Measurements from ENCODE around the gene P2RY12.
"Not testable (repeated sequence)": the region's sequence is repeated elsewhere in the genome, so short reads cannot be mapped to it uniquely, and the experiment has no call there.

Gene P2RY12

GRCh38 chr3:151392191-151392590 lies 7.6 kb upstream of the P2RY12 start:
- DNase-seq = not testable (repeated sequence)

DNA sequence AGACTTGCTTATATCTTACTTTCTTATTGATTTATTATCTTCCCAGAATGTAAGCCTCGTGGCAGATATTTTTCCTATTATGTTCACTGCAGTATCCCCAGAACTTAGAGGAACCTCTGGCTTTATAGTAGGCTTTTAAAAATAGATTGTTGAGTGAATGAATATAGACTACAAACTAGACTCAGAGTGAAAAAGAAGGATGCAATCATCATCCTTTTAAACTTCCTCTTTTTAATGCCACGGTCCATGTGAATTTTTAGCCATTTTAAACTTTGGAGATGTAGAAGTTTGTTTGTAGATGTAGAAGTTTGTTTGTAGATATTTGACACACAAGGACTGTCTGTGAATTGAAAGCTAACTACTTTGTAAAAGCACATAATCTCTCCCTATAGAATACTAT lies 7.2 kb upstream of the P2RY12 start:
- no peak for DNase-seq

DNA sequence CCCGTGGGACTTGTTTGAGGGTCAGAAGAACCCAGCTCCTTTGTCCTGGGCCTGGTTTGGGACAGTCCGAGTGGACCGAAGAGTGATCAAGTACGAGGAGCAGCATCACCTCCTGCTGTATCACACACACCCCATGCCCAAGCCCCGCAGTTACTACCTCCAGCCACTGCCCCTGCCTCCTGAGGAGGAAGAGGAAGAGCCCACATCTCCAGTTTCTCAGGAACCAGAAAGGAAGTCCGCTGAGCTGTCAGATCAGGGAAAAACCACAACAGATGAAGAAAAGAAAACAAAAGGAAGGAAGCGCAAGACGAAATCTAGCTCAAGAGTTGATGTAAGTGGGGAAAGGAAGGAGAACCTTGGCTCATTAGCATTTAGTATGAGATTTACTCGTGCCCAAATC lies 3.3 kb upstream of the P2RY12 start:
- no peak for DNase-seq

GRCh38 chr3:151387432-151387831 lies 2.9 kb upstream of the P2RY12 start:
- no peak for DNase-seq

- DNase-seq = no peak
These were observed 1.5 kb upstream of the P2RY12 start for GRCh38 chr3:151386056-151386455.

DNA sequence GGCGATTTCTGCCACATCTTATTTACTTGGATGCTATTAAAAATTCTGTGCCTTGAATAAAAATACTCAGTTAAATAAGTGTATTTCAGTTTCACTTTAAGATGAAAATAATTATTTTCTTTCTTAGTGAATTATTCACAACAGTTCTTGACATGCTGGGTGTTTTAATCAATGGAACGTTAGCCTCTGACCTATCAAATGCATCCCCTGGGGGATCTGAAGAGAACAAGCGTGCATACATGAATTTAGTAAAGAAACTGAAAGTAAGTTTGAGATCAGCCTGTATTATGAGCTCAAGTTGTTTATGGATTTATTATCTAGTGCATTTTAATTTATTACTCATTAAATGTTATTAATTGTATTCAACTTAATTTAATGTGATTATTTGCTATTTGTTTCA lies 597 bp downstream of the P2RY12 start:
- DNase-seq = no peak

- no peak for DNase-seq
These were observed 1.4 kb downstream of the P2RY12 start for GRCh38 chr3:151383111-151383510.

DNA sequence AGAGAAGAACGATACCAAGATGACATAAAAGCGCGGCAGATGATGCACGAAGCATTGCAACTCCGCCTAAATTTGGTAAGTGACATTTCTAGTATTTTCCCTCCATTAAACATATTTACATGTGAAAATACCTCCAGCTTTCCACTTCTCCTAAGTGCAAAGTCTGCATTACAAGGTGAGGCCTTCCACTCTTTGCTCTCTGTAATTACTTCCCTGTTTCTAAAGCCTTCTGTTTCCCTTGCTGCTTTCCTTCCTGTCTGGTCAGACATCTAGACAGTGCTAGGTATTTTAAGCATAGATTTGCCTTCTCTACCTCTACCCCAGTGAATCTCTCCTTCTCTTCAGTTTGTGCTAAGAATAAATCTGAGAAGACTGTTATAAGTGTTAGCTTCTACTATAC lies 1.9 kb downstream of the P2RY12 start:
- DNase-seq = no peak

GRCh38 chr3:151379083-151379734 lies 5.3 kb downstream of the P2RY12 start:
- DNase-seq = no peak

GRCh38 chr3:151377768-151378385 lies 6.7 kb downstream of the P2RY12 start:
- DNase-seq = no peak

DNA sequence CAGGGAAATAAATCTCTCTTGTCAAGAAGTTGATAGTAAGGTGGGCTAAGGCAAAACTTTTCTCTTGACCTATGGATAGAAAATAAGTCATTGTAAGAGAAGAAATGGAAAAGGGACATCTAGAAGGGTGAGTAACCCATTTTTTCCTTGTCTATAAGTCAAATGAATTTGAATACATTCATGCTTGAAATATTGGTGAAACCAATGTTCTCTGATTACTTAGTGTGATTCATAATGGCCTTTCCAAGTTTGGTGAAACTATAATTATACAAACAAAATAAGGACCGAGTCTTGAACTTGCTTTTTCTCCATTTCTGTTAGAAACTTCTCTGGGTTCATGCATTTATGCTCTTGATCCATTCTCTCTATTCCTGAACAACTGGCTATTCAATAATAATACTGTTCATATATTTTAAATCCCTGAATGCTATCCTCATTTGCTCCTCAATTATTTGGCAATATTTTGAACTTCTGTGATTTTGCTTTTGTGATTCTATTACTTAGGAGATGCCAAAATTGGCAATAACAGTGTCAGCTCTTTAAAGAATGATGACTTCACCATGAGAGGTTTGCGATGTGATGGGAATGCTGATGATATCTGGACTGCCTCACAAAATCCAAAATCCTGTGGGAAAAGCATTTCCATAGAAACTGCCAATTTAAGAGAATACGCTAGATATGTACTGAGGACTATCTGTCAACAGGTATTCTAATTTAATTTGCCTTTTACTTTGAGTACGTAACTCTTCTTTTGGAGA lies 12.3 kb downstream of the P2RY12 start:
- DNase-seq = no peak

DNA sequence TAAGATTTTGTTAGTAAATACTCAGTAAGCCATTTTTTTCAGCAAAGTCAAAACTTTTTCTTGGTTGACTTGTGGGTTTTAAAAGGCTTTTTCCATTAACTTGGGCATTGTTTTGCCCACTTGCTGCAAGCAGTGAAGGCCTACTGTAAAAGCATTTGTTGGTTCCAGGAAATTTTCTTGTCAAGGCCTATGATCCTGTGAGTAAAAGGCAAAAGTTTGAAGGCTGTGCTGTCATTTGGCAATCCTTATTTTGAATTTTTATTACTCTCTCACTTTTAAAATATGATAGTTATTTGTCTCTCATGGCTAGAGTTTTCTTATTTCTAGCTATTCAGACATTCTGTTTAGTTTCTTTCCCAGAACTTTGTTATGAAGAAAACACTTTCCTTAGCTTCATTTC lies 13.0 kb downstream of the P2RY12 start:
- no peak for DNase-seq

DNA sequence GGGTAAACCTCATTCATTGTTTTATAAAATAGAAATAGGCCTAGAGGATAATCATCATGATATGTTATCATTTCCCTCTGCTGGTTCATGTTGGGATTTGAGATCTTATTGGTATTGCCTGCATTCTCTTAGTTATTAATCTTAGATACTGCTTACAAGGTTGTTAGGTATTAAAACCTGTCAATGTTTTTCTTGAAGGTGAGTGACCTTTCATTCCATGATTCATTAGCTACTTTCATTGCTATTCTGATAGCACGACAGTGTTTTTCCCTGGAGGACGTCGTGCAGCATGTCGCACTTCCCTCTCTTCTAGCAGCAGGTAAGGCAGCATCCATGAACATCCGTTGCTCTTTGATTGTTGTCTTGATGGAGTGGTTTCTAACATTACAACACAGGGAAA lies 17.1 kb downstream of the P2RY12 start:
- DNase-seq = no peak

GRCh38 chr3:151366993-151367392 lies 17.6 kb downstream of the P2RY12 start:
- DNase-seq = no peak

- no peak for DNase-seq
These were observed 21.8 kb downstream of the P2RY12 start for GRCh38 chr3:151362751-151363174.

DNA sequence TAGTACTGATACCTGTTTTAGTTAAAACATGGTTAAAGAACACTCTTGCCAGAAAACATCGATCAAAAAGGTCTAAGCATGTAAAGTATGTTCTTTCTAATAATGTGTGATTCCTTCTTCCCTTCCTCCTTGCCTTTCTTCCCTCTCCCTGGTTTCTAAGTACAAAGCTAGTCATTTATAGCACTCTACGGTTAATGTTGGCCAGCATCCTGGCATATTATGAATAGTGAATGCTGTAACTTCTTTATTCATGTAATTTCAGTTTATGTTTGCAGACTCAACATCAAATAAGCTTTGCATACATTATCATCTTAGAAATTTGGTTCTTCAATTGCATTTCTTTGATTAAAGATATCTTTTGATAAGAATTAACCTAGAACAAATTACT lies 27.1 kb downstream of the P2RY12 start:
- no peak for DNase-seq

- DNase-seq = no peak
These were observed 27.6 kb downstream of the P2RY12 start for GRCh38 chr3:151356794-151357462.

DNA sequence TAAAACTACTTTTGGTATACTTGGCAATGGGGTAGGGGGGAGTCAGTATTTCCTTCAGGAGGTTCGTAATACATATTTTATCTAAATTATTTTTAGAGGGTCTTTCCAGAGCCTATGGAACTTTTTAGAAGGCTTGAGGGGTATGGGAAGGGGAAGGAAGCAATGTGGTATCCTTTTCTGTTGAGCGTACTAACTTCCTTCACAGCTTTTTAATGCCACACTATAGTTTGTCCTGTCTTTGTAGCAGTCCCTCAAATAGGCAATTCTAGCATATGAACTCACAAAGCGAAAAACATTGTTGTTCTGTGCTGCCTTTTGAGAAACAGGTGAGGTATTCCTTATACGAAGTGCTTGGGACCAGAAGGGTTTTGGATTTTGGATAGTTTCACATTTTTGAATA lies 32.9 kb downstream of the P2RY12 start:
- no peak for DNase-seq

DNA sequence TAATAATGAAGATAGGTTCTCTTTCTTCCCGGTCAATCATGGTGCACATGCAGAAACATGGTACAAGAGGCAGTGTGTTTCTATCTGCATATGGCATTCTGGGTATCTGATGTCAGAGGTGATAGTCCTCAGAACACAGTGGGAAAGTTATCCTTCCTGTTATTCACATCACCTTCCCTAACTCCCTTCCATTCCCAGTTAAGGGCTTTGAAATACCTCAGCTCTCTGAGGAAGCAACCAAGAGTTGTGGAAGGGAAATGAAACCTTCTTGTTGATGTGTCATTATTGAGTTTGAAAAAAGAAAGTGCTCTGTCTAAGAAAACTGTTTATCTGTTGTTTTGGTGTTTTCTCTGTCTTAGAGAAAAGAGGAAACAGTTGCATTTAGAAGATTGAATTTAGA lies 33.3 kb downstream of the P2RY12 start:
- no peak for DNase-seq

DNA sequence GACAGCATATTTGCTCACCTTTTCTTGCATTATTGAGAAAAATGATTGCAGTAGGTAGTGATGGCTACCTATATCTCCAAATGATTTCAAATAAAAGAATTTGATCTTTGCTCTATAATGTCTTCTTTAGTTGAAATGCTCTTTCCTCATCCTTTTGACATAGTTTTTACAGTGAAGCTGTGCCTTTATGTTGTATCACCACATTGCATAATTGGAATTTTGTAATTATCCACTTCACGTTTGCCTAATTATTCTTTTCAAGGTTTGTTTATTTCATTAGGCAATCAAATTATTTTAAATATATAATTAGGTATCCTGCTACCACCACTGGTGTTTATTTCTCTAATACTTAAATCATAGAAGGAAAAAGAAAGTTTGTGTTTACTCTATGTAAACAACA lies 33.9 kb downstream of the P2RY12 start:
- no peak for DNase-seq

GRCh38 chr3:151347432-151347831 lies 37.1 kb downstream of the P2RY12 start:
- peak in 1 of 2 donors; percentile 45 for DNase-seq

- no peak for DNase-seq
These were observed 38.3 kb downstream of the P2RY12 start for GRCh38 chr3:151346292-151346691.

GRCh38 chr3:151345859-151346258 lies 38.7 kb downstream of the P2RY12 start:
- DNase-seq = no peak

DNA sequence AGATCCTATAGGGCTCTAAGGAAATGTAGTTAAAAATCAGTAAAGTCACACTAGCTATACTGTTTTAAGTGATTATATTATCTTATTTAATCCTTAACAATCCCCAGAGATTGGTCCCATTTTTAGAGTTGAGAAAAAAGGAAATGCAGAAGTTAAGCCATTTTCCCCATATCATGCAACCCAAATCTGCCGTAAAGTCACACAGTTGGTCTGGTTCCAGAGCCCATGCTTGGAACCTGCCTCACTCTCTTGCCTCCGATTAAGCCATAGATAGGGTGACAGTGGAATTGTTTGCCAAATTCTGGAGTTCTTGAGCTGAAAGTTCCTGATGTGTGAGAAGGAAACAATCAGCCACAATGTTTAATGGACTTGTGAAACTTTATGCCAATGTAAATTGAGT lies 52.9 kb downstream of the P2RY12 start:
- no peak for DNase-seq
